GM10248 (cell line): ENCODE results near the gene MED16.
"Not testable (repeated sequence)": the region's sequence is repeated elsewhere in the genome, so short reads cannot be mapped to it uniquely, and the experiment has no call there.

Experiments
- CTCF ChIA-PET: fragments of 300-600 bp; sonication (Branson Sonifier 250); formaldehyde crosslinking; extraction: SDS; loops from one replicate; lab custom pipeline; 2021; ENCODE audit warnings: antibody characterized with exemption; lab: Yijun Ruan, JAX
- POLR2A ChIA-PET: fragments of 350-650 bp; sonication (Branson Sonifier 250); formaldehyde crosslinking; extraction: SDS; loops from one replicate; lab custom pipeline; 2020; ENCODE audit warnings: antibody characterized with exemption; lab: Yijun Ruan, JAX
- DNase-seq: peaks from one replicate; pipeline ENCODE4 v3.0.0; 2012; ENCODE audit errors: extremely low spot score
- TF ChIP-seq, protein P1 (sequence below): IDR thresholded peaks from 2 replicates; pipeline ENCODE4 v1.5.1; 2012; ENCODE audit warnings: mild to moderate bottlenecking, low read depth; ENCODE audit errors: extremely low read depth, missing control alignments, control extremely low read depth

The MED16 gene

GRCh38 chr19:884420-885211 is 8.4 kb downstream of the MED16 start:
- DNase-seq = no peak

DNA sequence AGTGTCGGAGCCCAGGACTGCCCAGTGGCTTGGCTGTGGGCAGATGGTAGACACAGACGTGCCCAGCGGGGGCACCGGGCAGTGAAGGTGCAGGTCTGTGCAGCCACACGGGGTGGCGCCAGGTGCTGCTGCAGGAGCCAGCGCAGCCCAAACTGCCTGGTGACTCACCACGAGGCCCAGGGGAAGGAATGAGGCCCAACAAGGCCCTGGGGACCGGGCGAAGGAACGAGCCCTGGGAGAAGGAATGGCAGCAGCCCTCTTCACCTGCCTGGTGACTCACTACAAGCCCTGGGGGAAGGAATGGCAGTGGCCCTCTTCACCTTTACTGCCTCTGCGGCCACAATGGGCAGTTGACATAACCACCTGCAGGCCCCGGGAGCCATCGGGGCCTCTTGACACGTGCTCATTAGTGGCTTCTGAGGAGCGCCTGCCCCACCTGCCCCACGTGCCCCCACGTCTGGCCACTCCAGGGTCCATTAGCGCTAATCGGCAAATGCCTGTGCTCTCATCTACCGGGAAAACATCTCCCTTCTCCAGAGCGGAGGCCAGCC is 9.3 kb downstream of the MED16 start:
- POLR2A ChIA-PET = no interaction called here
- no peak for DNase-seq
- CTCF ChIA-PET = interaction anchor here (1.4 to 2.8 kb wide), 2 partner anchors 114 to 361 kb away, joined by 3 to 9 read pairs; no protein-coding TSS in a partner anchor
- TF ChIP-seq, protein P1, sequence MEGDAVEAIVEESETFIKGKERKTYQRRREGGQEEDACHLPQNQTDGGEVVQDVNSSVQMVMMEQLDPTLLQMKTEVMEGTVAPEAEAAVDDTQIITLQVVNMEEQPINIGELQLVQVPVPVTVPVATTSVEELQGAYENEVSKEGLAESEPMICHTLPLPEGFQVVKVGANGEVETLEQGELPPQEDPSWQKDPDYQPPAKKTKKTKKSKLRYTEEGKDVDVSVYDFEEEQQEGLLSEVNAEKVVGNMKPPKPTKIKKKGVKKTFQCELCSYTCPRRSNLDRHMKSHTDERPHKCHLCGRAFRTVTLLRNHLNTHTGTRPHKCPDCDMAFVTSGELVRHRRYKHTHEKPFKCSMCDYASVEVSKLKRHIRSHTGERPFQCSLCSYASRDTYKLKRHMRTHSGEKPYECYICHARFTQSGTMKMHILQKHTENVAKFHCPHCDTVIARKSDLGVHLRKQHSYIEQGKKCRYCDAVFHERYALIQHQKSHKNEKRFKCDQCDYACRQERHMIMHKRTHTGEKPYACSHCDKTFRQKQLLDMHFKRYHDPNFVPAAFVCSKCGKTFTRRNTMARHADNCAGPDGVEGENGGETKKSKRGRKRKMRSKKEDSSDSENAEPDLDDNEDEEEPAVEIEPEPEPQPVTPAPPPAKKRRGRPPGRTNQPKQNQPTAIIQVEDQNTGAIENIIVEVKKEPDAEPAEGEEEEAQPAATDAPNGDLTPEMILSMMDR = no peak

More at GRCh38 chr19:884420-885211, 8.4 kb downstream of the MED16 start:
- TF ChIP-seq, protein P1 = no peak
- ChIA-PET POLR2A (no interaction called here), CTCF (no interaction called here)

DNA sequence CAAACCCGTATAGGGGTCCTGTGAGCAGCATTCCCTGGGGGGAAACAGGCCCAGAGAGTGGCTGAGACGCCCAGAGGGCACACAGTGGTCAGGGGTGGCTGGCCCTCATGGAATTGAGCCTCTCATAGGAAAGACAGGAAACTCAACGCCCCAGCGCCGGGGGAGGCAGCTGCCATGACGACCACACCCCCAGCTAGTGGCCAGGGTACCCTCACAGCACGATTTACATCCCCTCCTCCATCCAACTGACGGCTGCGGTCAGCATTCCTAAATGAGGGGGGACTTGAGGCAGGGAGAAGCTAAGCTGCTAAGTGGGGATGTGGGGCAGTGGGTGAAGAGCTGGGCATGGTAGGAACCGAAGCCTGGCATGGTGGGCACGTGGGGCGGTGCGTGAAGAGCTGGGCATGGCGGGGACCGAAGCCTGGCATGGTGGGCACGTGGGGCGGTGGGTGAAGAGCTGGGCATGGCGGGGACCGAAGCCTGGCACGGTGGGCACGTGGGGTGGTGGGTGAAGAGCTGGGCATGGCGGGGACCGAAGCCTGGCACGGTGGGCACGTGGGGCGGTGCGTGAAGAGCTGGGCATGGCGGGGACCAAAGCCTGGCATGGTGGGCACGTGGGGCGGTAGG is 10.0 kb downstream of the MED16 start:
- ChIA-PET CTCF (interaction anchor here (1.3 to 2.8 kb wide), 3 partner anchors 19 to 361 kb away, joined by 3 to 9 read pairs (median 3); no protein-coding TSS in a partner anchor), POLR2A (no interaction called here)
- no peak for DNase-seq
- TF ChIP-seq, protein P1 = no peak

GRCh38 chr19:881385-882071 is 11.5 kb downstream of the MED16 start:
- TF ChIP-seq, protein P1 = no peak
- POLR2A ChIA-PET = no interaction called here
- DNase-seq = no peak
- CTCF ChIA-PET = interaction anchor here (1.0 to 2.8 kb wide), 4 partner anchors 12 to 111 kb away, joined by 3 to 9 read pairs (median 4); partner anchors contain the start of genes MED16 and RNU6-9

GRCh38 chr19:879711-880438 is 13.1 kb downstream of the MED16 start:
- ChIA-PET POLR2A (no interaction called here), CTCF (interaction anchor here (1.0 to 1.7 kb wide), 5 partner anchors 13 to 90 kb away, joined by 3 to 7 read pairs (median 4); partner anchors contain the start of genes MED16 and RNU6-9)
- no peak for DNase-seq
- TF ChIP-seq, protein P1 = no peak

DNA sequence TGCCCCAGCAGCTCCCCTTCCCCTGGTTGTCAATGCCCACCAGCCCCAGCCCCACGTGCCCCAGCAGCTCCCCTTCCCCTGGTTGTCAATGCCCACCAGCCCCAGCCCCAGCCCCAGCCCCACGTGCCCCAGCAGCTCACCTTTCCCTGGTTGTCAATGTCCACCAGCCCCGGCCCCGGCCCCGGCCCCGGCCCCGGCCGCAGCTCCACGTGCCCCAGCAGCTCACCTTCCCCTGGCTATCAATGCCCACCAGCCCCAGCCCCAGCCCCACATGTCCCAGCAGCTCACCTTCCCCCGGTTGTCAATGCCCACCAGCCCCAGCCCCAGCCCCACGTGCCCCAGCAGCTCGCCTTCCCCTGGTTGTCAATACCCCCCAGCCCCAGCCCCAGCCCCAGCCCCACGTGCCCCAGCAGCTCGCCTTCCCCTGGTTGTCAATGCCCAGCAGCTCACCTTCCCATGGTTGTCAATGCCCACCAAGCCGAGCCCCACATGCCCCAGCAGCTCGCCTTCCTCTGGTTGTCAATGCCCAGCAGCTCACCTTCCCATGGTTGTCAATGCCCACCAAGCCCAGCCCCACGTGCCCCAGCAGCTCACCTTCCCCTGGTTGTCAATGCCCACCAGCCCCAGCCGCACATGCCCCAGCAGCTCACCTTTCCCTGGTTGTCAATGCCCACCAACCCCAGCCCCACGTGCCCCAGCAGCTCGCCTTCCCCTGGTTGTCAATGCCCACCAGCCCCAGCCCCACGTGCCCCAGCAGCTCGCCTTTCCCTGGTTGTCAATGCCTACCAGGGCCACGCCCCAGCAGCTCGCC is 14.0 kb downstream of the MED16 start:
- DNase-seq = not testable (repeated sequence)
- CTCF ChIA-PET = interaction anchor here (0.8 to 2.4 kb wide), 8 partner anchors 10 to 90 kb away, joined by 3 to 12 read pairs (median 4); partner anchors contain the start of genes MED16 and RNU6-9
- POLR2A ChIA-PET = interaction anchor here (0.6 to 0.7 kb wide), 3 partner anchors 80 to 457 kb away, joined by 3 to 4 read pairs (median 3); no protein-coding TSS in a partner anchor

GRCh38 chr19:877992-878660 is 14.9 kb downstream of the MED16 start:
- ChIA-PET CTCF (interaction anchor here (0.8 to 2.4 kb wide), 6 partner anchors 9 to 36 kb away, joined by 3 to 12 read pairs (median 4); partner anchors contain the start of genes MED16 and RNU6-9), POLR2A (interaction anchor here (0.6 to 0.7 kb wide), 4 partner anchors 12 to 458 kb away, joined by 3 to 4 read pairs (median 3); no protein-coding TSS in a partner anchor)
- not testable (repeated sequence) for DNase-seq
